CD4-positive, alpha-beta T cell (primary cell): ENCODE results near the gene QSOX1. TPM values are rescaled to one million over a fixed set of nuclear protein-coding genes. Genes with fewer than 3 reads are reported as not detected.

ENCODE experiments used
- ATAC-seq: fragments of 200-7000 bp; cut with Tn5 transposase; one replicate; pipeline ENCODE4 v1.10.0; 2022; ENCODE audit warnings: mild to moderate bottlenecking; ENCODE audit not compliant: poor library complexity
- CTCF ChIA-PET: fragments of 350-600 bp; sonication (Branson Sonifier 250); formaldehyde crosslinking; loops from one replicate; lab custom pipeline; 2021; ENCODE audit warnings: antibody characterized with exemption, inconsistent platforms; lab: Charles Lee
- POLR2A ChIA-PET: fragments of 350-600 bp; sonication (Branson Sonifier 250); formaldehyde crosslinking; loops from one replicate; lab custom pipeline; 2021; ENCODE audit warnings: antibody characterized with exemption, inconsistent platforms; lab: Charles Lee
- DNase-seq, 14 experiments: peaks; one replicate each; pipeline ENCODE4 v3.0.0-alpha.2; 2013 to 2020; ENCODE audit warnings: mixed read lengths in 2 of 14
- H3K27ac ChIP-seq, 2 donors: one replicate each; pipeline versions ENCODE4 v1.5.1 to v1.7.0; 2013; ENCODE audit warnings: low read length in 2 of 2, low read depth in 1 of 2, mild to moderate bottlenecking in 1 of 2
- H3K27me3 ChIP-seq, 2 experiments: 1 replicate in 1 of 2; 2 replicates in 1 of 2; pipeline versions ENCODE4 v1.6.1 to v1.7.0; 2013; ENCODE audit warnings: low read length in 2 of 2, control low read depth in 1 of 2, mild to moderate bottlenecking in 1 of 2, moderate library complexity in 1 of 2; ENCODE audit not compliant: insufficient read depth in 2 of 2, control insufficient read depth in 1 of 2
- H3K36me3 ChIP-seq: one replicate; pipeline ENCODE4 v1.6.1; 2013; ENCODE audit warnings: low read length, control low read depth; ENCODE audit not compliant: insufficient read depth
- H3K4me1 ChIP-seq: one replicate; pipeline ENCODE4 v1.6.1; 2013; ENCODE audit warnings: low read length, control low read depth; ENCODE audit not compliant: insufficient read depth
- H3K4me3 ChIP-seq: one replicate; pipeline ENCODE4 v1.5.1; 2013; ENCODE audit warnings: mild to moderate bottlenecking, low read length, moderate library complexity
- H3K9me3 ChIP-seq, 2 experiments: 1 replicate in 1 of 2; 2 replicates in 1 of 2; pipeline versions ENCODE4 v1.6.1 to v1.7.0; 2013; ENCODE audit warnings: low read length in 2 of 2, mild to moderate bottlenecking in 2 of 2, control low read depth in 1 of 2, moderate library complexity in 1 of 2; ENCODE audit not compliant: control insufficient read depth in 1 of 2, insufficient read depth in 1 of 2
- H3K27ac Mint-ChIP-seq: one replicate; pipeline ENCODE4 v1.8.0; 2020; ENCODE audit warnings: mixed read lengths
- H3K27me3 Mint-ChIP-seq: one replicate; pipeline ENCODE4 v1.8.0; 2021; ENCODE audit warnings: mixed read lengths
- H3K36me3 Mint-ChIP-seq: one replicate; pipeline ENCODE4 v1.8.0; 2021; ENCODE audit warnings: low read depth, mixed read lengths
- H3K4me1 Mint-ChIP-seq: one replicate; pipeline ENCODE4 v1.8.0; 2021; ENCODE audit warnings: low read depth, mixed read lengths
- H3K4me3 Mint-ChIP-seq: one replicate; pipeline ENCODE4 v1.8.0; 2020; ENCODE audit warnings: mild to moderate bottlenecking, mixed read lengths
- H3K9me3 Mint-ChIP-seq: one replicate; pipeline ENCODE4 v1.8.0; 2020; ENCODE audit warnings: mixed read lengths
- intact Hi-C, 2 experiments: fragments of 100-400 bp; cut with DNase I in 1 of 2; cut with micrococcal nuclease in 1 of 2; formaldehyde crosslinking; loops; one replicate each; pipeline versions ENCODE4 v1.15.1 to v1.9.0; 2023 to 2025; cut with DNase I, micrococcal nuclease
- total RNA-seq, 174 experiments: library from RNA in 2 of 174; stranded (reverse) in 2 of 174; gene quantifications; one replicate each; pipeline ENCODE4 v1.2.3 and lab custom pipeline; 2021 to 2026
- TF ChIP-seq, protein P1 (sequence below): fragments of 200-600 bp; IDR thresholded peaks from one replicate; pipeline ENCODE4 v1.8.0; 2022; ENCODE audit warnings: antibody characterized with exemption, mild to moderate bottlenecking

Gene QSOX1
- total RNA-seq, 2 experiments from 2014 or later = 13.7 to 14.3 TPM

DNA sequence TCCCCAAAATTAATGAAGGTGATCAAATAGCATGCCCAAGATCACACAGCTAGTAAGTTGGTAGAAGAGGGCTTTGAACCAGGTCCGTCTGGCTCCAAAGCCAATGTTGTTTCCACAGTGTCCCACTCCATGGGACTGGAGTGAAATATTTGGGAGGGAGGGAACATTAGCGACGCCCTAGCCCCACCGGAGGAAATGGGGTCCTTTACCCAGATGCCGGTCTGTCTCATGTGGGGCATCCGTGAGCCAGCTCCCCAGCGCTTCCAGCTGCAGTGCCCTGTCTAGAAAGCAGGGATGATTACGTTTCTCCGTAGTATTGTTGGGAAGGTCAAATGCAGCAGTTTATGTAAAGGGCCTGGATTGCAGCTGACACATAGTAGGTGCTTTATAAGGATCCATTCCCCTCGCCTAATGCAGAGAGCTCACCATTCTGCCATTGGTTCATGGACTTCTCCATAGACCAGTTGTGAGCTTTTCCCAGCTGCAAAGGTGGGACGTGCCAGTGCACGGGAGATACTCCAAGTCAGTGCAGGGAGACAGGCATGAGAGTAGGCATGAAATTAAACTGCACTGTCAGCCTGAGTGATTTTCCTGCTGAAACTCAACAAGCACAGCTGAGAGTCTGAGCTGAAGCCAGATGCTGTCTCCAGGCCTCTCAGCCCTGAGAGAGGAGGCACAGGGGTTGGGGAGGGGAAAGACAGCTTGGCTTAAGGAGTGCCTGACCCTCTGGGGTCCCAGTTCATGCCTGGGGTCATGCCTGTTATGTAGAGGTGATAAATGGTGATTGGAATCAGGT is 24.7 kb downstream of the QSOX1 start:
- Histone ChIP-seq H3K27me3 (no peaks in the 10 kb centered on the region), H3K36me3 (peaks cover 6% of the 10 kb centered on the region), H3K4me3 (no peak overlapping the region), H3K4me1 (no peaks in the 10 kb centered on the region), H3K27ac (no peak overlapping the region), H3K9me3 (no peaks in the 10 kb centered on the region)
- Mint-ChIP-seq H3K4me1 (no peaks in the 10 kb centered on the region), H3K9me3 (no peaks in the 10 kb centered on the region), H3K4me3 (no peak overlapping the region), H3K27me3 (no peaks in the 10 kb centered on the region), H3K36me3 (peaks cover 24% of the 10 kb centered on the region), H3K27ac (no peak overlapping the region)
- no peak for ATAC-seq
- intact Hi-C loops = loop anchor here (1.0 to 5.0 kb wide), 6 partner anchors 67 to 473 kb away; no protein-coding TSS in a partner anchor
- no peak for DNase-seq
- TF ChIP-seq, protein P1, sequence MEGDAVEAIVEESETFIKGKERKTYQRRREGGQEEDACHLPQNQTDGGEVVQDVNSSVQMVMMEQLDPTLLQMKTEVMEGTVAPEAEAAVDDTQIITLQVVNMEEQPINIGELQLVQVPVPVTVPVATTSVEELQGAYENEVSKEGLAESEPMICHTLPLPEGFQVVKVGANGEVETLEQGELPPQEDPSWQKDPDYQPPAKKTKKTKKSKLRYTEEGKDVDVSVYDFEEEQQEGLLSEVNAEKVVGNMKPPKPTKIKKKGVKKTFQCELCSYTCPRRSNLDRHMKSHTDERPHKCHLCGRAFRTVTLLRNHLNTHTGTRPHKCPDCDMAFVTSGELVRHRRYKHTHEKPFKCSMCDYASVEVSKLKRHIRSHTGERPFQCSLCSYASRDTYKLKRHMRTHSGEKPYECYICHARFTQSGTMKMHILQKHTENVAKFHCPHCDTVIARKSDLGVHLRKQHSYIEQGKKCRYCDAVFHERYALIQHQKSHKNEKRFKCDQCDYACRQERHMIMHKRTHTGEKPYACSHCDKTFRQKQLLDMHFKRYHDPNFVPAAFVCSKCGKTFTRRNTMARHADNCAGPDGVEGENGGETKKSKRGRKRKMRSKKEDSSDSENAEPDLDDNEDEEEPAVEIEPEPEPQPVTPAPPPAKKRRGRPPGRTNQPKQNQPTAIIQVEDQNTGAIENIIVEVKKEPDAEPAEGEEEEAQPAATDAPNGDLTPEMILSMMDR = peak; percentile 59
- ChIA-PET CTCF (interaction anchor here (0.5 to 2.6 kb wide), 14 partner anchors 9 to 473 kb away, joined by 3 to 17 read pairs (median 4); no protein-coding TSS in a partner anchor), POLR2A (interaction anchor here (0.5 to 1.1 kb wide), 3 partner anchors 18 to 370 kb away, joined by 3 to 4 read pairs (median 3); no protein-coding TSS in a partner anchor)

DNA sequence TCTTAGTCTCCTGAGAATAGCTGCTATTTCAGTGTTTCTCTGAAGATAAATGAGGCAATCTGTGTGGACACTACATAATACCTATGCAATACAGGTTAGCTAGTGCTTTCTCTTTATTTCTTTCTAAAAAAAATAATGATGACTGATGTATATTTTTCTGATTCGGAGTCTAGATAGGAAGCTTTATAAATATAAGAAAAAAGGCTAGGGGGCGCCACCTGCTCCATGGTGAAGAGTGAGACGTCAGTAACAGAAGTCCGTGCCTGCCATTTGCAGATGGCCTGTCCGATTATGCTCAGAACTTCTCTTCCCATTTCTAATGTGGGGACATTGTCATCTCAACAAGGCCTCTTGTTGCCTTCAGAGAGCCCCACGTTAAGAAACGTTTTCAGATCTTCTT is 26.4 kb downstream of the QSOX1 start:
- Mint-ChIP-seq H3K36me3 (peaks cover 41% of the 10 kb centered on the region), H3K27me3 (no peaks in the 10 kb centered on the region), H3K4me3 (no peak overlapping the region), H3K9me3 (no peaks in the 10 kb centered on the region), H3K27ac (no peak overlapping the region), H3K4me1 (no peaks in the 10 kb centered on the region)
- Histone ChIP-seq H3K4me1 (no peaks in the 10 kb centered on the region), H3K27ac (no peak overlapping the region), H3K27me3 (no peaks in the 10 kb centered on the region), H3K36me3 (peaks cover 17% of the 10 kb centered on the region), H3K9me3 (no peaks in the 10 kb centered on the region), H3K4me3 (no peak overlapping the region)
- TF ChIP-seq, protein P1 = peak; percentile 24
- ATAC-seq (no peak), DNase-seq (peak in 3 of 14 experiments; percentile 9 to 31 (median 25))
- ChIA-PET POLR2A (interaction anchor here (0.6 kb wide), 1 partner anchor 481 kb away, joined by 3 read pairs; no protein-coding TSS in a partner anchor), CTCF (no interaction called here)
- intact Hi-C loops = loop anchor here in 1 of 2 experiments (10.0 kb wide), 1 partner anchor 234 kb away; no protein-coding TSS in a partner anchor

DNA sequence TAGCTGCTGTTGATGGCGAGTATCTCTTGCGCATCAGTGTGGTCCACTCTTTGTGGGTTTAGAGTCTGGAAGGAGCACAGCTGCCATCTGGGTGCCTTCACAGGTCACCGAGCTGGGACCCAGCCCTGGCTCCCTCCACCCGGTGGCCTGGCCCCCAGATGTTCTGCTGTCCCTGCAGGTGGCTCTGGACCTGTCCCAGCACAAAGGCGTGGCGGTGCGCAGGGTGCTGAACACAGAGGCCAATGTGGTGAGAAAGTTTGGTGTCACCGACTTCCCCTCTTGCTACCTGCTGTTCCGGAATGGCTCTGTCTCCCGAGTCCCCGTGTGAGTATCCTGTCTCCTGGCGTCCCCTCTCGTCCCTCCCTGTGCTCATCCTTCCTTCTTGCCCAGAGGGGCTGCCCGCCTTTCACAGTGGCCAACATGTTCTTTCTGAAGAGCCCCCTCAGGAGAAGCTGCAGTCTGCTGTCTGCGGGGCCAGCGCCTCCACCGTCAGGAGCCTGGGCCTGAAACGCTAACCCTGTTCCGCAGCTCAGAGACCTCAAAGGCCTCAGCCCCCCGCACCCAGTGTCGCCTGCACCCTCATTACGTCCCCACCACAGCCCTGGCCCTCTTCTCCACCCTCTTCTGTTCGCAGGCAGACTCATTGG is 27.4 kb downstream of the QSOX1 start:
- Mint-ChIP-seq H3K4me1 (no peaks in the 10 kb centered on the region), H3K4me3 (no peak overlapping the region), H3K27ac (no peak overlapping the region), H3K9me3 (no peaks in the 10 kb centered on the region), H3K36me3 (peaks cover 49% of the 10 kb centered on the region), H3K27me3 (no peaks in the 10 kb centered on the region)
- ATAC-seq = no peak
- no peaks in the 10 kb centered on the region for H3K27me3 ChIP-seq
- H3K27ac ChIP-seq = no peak overlapping the region
- H3K9me3 ChIP-seq = no peaks in the 10 kb centered on the region
- ChIA-PET POLR2A (no interaction called here), CTCF (interaction anchor here (0.6 kb wide), 1 partner anchor 1447 kb away, joined by 4 read pairs; no protein-coding TSS in a partner anchor)
- no peak for DNase-seq
- peaks cover 28% of the 10 kb centered on the region for H3K36me3 ChIP-seq
- no peak overlapping the region for H3K4me3 ChIP-seq
- no peaks in the 10 kb centered on the region for H3K4me1 ChIP-seq
- intact Hi-C loops = loop anchor here in 1 of 2 experiments (10.0 kb wide), 1 partner anchor 233 kb away; no protein-coding TSS in a partner anchor
- TF ChIP-seq, protein P1 = no peak
